Measurements from ENCODE around the gene ZNF367.

DNA sequence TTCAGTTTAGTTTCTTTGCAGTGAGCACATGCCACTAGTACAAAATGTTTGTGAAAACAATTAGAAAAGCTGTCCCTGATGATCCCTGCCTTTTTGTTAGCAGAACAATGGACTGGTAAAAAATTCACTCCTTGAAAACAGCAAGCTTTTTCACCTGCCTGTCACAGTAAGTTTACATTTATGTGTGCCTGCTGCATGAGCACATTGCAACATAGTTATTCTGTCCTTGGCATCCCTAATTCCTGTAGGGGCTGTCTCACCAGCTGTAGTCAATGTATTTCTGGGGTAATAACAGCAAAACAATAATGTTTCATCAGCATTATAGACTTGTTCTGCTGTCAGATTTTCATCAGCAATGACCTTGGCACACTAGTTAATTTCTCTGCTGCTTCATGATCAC lies 11.6 kb upstream of the ZNF367 start:
- TF ChIP-seq, protein P1, sequence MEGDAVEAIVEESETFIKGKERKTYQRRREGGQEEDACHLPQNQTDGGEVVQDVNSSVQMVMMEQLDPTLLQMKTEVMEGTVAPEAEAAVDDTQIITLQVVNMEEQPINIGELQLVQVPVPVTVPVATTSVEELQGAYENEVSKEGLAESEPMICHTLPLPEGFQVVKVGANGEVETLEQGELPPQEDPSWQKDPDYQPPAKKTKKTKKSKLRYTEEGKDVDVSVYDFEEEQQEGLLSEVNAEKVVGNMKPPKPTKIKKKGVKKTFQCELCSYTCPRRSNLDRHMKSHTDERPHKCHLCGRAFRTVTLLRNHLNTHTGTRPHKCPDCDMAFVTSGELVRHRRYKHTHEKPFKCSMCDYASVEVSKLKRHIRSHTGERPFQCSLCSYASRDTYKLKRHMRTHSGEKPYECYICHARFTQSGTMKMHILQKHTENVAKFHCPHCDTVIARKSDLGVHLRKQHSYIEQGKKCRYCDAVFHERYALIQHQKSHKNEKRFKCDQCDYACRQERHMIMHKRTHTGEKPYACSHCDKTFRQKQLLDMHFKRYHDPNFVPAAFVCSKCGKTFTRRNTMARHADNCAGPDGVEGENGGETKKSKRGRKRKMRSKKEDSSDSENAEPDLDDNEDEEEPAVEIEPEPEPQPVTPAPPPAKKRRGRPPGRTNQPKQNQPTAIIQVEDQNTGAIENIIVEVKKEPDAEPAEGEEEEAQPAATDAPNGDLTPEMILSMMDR (IDR thresholded peaks at IDR 0.05) = no peak
- no peak for TF ChIP-seq EP300 (IDR thresholded peaks at IDR 0.05)
